HEK293 (cell line): ENCODE results near the gene HPCAL1.

Source experiments
- HOXC10 ChIP-seq: sonication (generic); formaldehyde crosslinking; IDR thresholded peaks from 2 replicates; pipeline ENCODE4 v1.8.1; 2023; ENCODE audit warnings: mild to moderate bottlenecking, missing genetic modification reagents
- WT1 ChIP-seq: fragments of 450-650 bp; formaldehyde crosslinking; IDR thresholded peaks from 2 replicates; pipeline ENCODE4 v1.5.1; 2016; ENCODE audit warnings: missing biosample characterization, missing genetic modification characterization
- ZFP37 ChIP-seq: fragments of 450-650 bp; formaldehyde crosslinking; IDR thresholded peaks from 2 replicates; pipeline ENCODE4 v1.5.1; 2016; ENCODE audit warnings: missing biosample characterization, missing genetic modification characterization
- ZFP69B ChIP-seq: fragments of 450-650 bp; formaldehyde crosslinking; IDR thresholded peaks from 2 replicates; pipeline ENCODE4 v1.5.1; 2016; ENCODE audit warnings: missing biosample characterization, missing genetic modification characterization
- ZNF221 ChIP-seq: fragments of 450-650 bp; formaldehyde crosslinking; IDR thresholded peaks from 2 replicates; pipeline ENCODE4 v1.5.1; 2017; ENCODE audit warnings: missing biosample characterization, missing genetic modification characterization, borderline replicate concordance
- ZNF768 ChIP-seq: fragments of 450-650 bp; formaldehyde crosslinking; IDR thresholded peaks from 2 replicates; pipeline ENCODE4 v1.5.1; 2018; ENCODE audit warnings: missing biosample characterization, mild to moderate bottlenecking, missing genetic modification characterization
- ZNF776 ChIP-seq: fragments of 450-650 bp; formaldehyde crosslinking; IDR thresholded peaks from 2 replicates; pipeline ENCODE4 v1.5.0; 2017; ENCODE audit warnings: missing biosample characterization, missing genetic modification characterization, borderline replicate concordance
- ZSCAN23 ChIP-seq: fragments of 450-650 bp; formaldehyde crosslinking; IDR thresholded peaks from 2 replicates; pipeline ENCODE4 v1.5.1; 2016; ENCODE audit warnings: missing biosample characterization, missing genetic modification characterization
- TF ChIP-seq, protein P1 (sequence below): fragments of 450-650 bp; formaldehyde crosslinking; IDR thresholded peaks from 2 replicates; pipeline ENCODE4 v1.5.1; 2016; ENCODE audit warnings: missing biosample characterization, missing genetic modification characterization
- TF ChIP-seq, protein P2 (sequence below): fragments of 450-650 bp; formaldehyde crosslinking; IDR thresholded peaks from 2 replicates; pipeline ENCODE4 v1.5.1; 2016; ENCODE audit warnings: missing biosample characterization, missing genetic modification characterization, borderline replicate concordance
- TF ChIP-seq, protein P3 (sequence below): fragments of 450-650 bp; formaldehyde crosslinking; IDR thresholded peaks from 2 replicates; pipeline ENCODE4 v1.5.1; 2017; ENCODE audit warnings: missing biosample characterization, missing genetic modification characterization
- TF ChIP-seq, protein P4 (sequence below): fragments of 450-650 bp; formaldehyde crosslinking; IDR thresholded peaks from 2 replicates; pipeline ENCODE4 v1.5.1; 2017; ENCODE audit warnings: missing biosample characterization, missing genetic modification characterization
- TF ChIP-seq, protein P5 (sequence below): fragments of 450-650 bp; IDR thresholded peaks from 2 replicates; pipeline ENCODE4 v1.5.1; 2018; ENCODE audit warnings: missing biosample characterization, mild to moderate bottlenecking, missing genetic modification characterization

HPCAL1 gene

DNA sequence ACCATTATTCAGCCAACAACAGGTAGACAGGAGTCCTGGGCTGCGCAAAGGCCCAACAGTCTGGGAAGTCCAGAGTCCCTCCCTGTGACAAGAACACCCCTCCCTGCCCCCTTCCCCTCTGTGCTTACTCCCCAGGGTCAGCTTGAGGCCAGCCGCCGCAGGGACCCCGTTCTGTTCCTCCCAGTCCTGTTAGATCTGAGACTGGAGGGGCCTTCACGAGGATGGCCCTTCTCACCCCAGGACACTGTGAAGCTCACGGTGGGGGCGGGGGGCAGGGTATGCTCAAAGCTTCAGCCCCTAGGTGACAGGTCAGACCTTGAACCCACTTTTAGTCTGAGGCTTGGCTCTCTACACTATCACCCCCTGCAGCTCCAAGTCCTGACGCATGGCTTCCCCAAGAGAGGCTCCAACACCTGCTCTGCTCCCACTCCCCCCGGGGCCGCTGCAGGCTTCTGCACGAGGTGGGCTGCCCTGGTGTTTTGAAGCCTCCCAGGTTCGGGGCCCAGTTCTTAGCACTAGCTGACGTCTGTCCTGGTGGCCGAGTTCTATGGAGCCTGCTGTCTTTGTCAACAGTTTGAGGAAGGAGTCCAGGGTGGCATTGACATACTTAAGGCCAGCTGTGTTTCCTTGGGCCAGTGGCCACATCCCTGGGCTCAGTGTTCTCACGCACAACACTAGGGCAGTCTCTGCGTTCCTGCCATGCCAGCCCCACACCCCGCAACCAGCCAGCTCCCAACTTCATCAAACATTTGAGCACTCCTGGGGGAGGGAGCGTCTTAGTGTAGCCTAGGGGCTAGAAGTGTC, 37.2 kb upstream of the HPCAL1 start (continued):
- TF ChIP-seq, protein P1, sequence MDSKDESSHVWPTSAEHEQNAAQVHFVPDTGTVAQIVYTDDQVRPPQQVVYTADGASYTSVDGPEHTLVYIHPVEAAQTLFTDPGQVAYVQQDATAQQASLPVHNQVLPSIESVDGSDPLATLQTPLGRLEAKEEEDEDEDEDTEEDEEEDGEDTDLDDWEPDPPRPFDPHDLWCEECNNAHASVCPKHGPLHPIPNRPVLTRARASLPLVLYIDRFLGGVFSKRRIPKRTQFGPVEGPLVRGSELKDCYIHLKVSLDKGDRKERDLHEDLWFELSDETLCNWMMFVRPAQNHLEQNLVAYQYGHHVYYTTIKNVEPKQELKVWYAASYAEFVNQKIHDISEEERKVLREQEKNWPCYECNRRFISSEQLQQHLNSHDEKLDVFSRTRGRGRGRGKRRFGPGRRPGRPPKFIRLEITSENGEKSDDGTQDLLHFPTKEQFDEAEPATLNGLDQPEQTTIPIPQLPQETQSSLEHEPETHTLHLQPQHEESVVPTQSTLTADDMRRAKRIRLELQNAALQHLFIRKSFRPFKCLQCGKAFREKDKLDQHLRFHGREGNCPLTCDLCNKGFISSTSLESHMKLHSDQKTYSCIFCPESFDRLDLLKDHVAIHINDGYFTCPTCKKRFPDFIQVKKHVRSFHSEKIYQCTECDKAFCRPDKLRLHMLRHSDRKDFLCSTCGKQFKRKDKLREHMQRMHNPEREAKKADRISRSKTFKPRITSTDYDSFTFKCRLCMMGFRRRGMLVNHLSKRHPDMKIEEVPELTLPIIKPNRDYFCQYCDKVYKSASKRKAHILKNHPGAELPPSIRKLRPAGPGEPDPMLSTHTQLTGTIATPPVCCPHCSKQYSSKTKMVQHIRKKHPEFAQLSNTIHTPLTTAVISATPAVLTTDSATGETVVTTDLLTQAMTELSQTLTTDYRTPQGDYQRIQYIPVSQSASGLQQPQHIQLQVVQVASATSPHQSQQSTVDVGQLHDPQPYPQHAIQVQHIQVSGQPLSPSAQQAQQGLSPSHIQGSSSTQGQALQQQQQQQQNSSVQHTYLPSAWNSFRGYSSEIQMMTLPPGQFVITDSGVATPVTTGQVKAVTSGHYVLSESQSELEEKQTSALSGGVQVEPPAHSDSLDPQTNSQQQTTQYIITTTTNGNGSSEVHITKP, result no peak
- no peak for TF ChIP-seq WT1
- TF ChIP-seq ZNF221 (tag by site-specific recombination), result no peak
- TF ChIP-seq ZNF776 (tag by site-specific recombination), result no peak
- TF ChIP-seq, protein P2, sequence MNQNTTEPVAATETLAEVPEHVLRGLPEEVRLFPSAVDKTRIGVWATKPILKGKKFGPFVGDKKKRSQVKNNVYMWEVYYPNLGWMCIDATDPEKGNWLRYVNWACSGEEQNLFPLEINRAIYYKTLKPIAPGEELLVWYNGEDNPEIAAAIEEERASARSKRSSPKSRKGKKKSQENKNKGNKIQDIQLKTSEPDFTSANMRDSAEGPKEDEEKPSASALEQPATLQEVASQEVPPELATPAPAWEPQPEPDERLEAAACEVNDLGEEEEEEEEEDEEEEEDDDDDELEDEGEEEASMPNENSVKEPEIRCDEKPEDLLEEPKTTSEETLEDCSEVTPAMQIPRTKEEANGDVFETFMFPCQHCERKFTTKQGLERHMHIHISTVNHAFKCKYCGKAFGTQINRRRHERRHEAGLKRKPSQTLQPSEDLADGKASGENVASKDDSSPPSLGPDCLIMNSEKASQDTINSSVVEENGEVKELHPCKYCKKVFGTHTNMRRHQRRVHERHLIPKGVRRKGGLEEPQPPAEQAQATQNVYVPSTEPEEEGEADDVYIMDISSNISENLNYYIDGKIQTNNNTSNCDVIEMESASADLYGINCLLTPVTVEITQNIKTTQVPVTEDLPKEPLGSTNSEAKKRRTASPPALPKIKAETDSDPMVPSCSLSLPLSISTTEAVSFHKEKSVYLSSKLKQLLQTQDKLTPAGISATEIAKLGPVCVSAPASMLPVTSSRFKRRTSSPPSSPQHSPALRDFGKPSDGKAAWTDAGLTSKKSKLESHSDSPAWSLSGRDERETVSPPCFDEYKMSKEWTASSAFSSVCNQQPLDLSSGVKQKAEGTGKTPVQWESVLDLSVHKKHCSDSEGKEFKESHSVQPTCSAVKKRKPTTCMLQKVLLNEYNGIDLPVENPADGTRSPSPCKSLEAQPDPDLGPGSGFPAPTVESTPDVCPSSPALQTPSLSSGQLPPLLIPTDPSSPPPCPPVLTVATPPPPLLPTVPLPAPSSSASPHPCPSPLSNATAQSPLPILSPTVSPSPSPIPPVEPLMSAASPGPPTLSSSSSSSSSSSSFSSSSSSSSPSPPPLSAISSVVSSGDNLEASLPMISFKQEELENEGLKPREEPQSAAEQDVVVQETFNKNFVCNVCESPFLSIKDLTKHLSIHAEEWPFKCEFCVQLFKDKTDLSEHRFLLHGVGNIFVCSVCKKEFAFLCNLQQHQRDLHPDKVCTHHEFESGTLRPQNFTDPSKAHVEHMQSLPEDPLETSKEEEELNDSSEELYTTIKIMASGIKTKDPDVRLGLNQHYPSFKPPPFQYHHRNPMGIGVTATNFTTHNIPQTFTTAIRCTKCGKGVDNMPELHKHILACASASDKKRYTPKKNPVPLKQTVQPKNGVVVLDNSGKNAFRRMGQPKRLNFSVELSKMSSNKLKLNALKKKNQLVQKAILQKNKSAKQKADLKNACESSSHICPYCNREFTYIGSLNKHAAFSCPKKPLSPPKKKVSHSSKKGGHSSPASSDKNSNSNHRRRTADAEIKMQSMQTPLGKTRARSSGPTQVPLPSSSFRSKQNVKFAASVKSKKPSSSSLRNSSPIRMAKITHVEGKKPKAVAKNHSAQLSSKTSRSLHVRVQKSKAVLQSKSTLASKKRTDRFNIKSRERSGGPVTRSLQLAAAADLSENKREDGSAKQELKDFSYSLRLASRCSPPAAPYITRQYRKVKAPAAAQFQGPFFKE (tag by site-specific recombination), result no peak
- TF ChIP-seq ZSCAN23 (tag by site-specific recombination), result no peak
- no peak for TF ChIP-seq ZFP69B (tag by site-specific recombination)
- TF ChIP-seq, protein P3, sequence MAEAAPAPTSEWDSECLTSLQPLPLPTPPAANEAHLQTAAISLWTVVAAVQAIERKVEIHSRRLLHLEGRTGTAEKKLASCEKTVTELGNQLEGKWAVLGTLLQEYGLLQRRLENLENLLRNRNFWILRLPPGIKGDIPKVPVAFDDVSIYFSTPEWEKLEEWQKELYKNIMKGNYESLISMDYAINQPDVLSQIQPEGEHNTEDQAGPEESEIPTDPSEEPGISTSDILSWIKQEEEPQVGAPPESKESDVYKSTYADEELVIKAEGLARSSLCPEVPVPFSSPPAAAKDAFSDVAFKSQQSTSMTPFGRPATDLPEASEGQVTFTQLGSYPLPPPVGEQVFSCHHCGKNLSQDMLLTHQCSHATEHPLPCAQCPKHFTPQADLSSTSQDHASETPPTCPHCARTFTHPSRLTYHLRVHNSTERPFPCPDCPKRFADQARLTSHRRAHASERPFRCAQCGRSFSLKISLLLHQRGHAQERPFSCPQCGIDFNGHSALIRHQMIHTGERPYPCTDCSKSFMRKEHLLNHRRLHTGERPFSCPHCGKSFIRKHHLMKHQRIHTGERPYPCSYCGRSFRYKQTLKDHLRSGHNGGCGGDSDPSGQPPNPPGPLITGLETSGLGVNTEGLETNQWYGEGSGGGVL (tag by site-specific recombination), result no peak
- TF ChIP-seq HOXC10 (CRISPR knock-in tag), result no peak
- TF ChIP-seq, protein P4, sequence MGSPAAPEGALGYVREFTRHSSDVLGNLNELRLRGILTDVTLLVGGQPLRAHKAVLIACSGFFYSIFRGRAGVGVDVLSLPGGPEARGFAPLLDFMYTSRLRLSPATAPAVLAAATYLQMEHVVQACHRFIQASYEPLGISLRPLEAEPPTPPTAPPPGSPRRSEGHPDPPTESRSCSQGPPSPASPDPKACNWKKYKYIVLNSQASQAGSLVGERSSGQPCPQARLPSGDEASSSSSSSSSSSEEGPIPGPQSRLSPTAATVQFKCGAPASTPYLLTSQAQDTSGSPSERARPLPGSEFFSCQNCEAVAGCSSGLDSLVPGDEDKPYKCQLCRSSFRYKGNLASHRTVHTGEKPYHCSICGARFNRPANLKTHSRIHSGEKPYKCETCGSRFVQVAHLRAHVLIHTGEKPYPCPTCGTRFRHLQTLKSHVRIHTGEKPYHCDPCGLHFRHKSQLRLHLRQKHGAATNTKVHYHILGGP, result no peak
- TF ChIP-seq, protein P5, sequence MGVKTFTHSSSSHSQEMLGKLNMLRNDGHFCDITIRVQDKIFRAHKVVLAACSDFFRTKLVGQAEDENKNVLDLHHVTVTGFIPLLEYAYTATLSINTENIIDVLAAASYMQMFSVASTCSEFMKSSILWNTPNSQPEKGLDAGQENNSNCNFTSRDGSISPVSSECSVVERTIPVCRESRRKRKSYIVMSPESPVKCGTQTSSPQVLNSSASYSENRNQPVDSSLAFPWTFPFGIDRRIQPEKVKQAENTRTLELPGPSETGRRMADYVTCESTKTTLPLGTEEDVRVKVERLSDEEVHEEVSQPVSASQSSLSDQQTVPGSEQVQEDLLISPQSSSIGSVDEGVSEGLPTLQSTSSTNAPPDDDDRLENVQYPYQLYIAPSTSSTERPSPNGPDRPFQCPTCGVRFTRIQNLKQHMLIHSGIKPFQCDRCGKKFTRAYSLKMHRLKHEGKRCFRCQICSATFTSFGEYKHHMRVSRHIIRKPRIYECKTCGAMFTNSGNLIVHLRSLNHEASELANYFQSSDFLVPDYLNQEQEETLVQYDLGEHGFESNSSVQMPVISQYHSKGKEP (tag by site-specific recombination), result no peak
- no peak for TF ChIP-seq ZFP37
- no peak for TF ChIP-seq ZNF768 (tag by site-specific recombination)
